Esophagus mucosa (tissue), 1 donor: Measurements from ENCODE around the gene ATP2A1. TPM values are rescaled to one million over a fixed set of nuclear protein-coding genes. Genes with fewer than 3 reads are reported as not detected.
A peak's percentile ranks its signal among the peaks of the same experiment; 100 is the strongest.

Experiments used
- ATAC-seq: fragments of 200-7000 bp; cut with Tn5 transposase; one replicate; pipeline ENCODE4 v1.9.1; 2020
- total RNA-seq: library from RNA; stranded (reverse); gene quantifications from one replicate; pipeline ENCODE4 v1.2.4, GENCODE V29; 2023
- donor health status: DM: yes; HTN: yes; CAD: no.

The ATP2A1 gene
- total RNA-seq = 0.48 TPM

DNA sequence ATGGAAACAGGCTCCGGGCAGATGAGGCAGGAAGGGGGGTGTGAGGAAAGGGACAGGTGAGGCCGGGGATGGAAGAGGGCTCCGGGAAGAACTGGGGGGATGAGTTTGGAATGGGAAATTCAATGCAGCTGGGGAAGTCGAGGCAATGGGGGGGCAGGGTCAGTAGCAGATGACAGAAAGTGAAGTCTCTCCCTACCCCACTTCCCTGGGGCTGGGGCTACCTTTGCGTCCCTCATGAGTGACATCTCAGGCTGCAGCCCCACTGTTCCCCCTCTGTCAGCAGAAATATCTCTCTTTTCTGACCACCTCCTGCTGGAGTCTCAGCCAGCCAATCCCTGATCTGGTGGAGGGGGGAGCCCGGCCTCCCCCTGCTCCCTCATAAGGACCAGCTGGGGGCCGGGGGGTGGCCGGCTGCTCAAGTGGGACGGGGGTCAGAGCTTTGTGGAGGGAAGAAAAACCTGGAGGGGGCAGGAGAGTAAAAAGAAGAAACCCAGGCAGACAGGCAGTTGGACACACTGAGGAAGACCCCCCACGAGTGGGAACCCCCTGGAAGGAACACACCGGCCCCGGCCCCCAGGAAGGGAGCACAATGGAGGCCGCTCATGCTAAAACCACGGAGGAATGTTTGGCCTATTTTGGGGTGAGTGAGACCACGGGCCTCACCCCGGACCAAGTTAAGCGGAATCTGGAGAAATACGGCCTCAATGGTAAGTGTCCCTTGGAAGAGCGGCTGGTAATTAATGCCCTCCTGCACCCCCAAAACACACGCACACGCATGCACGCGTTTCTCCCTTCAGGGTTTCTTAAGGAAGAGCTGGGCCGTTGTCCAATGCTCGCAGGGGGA is at the start of gene ATP2A1:
ATP2A1 (plus strand) TSS at position 406 of the 844 bp plus-strand sequence; CDS start at position 590, 184 bp downstream.
- no peak for ATAC-seq

DNA sequence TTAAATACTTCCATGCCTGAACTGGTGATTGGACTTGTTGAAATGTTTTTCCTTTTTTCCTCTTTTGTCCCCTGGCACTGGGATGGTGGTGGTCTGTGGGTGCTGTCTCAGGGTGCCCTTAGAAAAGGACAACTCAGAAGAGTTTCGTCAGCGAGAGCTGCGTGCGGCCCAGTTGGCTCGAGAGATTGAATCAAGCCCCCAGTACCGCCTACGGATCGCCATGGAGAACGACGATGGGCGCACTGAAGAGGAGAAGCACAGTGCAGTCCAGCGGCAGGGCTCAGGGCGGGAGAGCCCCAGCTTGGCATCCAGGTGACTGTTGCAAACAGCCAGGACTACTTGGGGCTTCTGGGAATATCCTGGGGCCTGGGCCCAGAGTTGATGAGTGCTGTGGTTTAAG is 48.5 kb upstream of the ATP2A1 start:
- no peak for ATAC-seq

DNA sequence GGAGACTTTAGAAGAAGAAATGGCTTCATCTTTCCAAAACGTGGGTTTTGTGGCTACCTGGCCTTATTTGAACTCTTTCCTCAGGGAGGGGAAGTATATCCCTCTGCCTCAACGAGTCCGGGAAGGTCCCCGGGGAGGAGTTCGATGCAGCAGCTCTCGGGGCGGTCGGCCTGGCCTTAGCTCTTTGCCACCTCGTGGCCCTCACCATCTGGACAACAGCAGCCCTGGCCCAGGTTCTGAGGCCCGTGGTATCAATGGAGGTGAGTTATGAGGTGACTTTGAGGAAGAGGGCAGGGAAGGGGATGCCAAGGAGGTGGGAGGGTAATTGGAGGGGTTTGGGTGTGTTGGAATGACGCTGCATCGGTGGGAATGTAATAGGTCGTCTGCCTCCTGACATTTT is 47.8 kb upstream of the ATP2A1 start:
- ATAC-seq = no peak

- no peak for ATAC-seq
These were observed 43.9 kb upstream of the ATP2A1 start for GRCh38 chr16:28834349-28834748.

DNA sequence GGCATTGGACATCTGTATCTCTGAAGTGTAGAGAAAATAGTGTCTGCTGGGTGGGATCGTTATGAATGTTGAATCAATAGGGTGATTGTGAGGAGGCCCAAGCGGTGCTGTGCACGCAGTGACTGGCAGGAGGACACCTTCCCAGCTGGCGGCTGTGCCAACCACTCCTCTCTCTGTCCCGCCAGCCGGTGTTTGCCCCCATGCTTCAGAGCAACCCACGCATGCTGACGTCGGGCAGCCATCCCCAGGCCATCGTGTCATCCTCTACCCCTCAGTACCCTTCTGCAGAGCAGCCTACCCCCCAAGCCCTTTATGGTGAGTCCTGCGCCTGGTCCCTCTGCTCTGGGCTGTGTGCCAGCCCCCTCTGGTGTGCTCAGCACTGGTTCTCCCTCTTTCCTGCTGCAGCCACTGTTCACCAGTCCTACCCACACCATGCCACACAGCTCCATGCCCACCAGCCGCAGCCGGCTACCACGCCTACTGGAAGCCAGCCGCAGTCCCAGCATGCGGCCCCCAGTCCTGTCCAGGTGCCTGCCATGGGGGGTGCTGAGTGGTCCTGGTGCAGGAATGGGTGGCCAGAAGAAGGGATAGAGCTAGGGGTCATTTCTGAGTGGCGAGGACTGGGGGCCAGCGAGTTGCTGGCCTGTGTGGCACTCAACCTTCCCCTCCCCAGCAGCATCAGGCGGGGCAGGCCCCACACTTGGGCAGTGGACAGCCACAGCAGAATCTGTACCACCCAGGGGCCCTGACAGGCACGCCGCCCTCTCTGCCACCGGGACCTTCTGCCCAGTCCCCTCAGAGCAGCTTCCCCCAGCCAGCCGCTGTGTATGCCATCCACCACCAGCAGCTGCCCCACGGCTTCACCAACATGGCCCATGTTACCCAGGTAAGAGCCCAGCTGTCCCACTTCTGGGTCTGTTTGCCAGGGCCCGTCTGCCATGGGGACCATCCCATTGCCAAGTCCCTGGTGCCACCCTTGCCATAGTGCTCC is 43.1 kb upstream of the ATP2A1 start:
- peak; percentile 12 for ATAC-seq

DNA sequence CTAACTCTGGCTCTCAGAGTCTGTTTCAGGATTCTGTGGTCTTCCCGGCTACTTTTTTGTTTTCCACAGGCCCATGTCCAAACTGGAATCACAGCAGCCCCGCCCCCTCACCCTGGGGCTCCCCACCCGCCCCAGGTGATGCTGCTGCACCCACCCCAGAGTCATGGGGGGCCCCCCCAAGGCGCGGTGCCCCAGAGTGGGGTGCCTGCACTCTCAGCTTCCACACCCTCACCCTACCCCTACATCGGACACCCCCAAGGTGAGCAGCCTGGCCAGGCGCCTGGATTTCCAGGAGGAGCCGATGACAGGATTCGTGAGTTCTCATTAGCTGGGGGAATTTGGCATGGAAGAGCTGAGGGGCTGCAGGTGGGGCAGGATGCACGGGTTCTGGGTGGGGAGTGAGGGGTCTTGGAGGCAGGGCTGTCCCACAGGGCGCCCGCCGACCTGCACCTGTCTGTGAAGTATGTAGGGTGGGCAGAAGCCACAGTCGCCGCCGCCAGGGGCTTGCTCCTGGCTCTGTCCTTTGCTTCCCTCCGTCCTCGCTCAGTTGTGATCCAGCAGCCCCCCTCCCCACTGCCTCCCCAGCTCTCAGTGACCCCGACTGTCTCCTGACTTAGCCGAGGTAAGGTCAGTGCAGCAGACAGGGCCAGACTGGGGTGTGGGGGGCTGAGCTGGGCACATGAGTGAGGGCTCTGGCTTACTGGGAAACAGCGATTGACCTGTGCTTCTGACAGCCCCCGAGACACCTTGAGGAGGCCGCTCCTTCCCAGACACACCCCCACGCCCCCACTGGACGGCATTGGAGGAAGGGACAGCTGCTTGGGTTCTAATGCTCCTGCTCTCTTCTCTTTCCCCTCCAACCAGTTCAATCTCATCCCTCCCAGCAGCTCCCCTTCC is 42.2 kb upstream of the ATP2A1 start:
- ATAC-seq = peak; percentile 12

GRCh38 chr16:28836761-28837064 is 41.6 kb upstream of the ATP2A1 start:
- no peak for ATAC-seq

DNA sequence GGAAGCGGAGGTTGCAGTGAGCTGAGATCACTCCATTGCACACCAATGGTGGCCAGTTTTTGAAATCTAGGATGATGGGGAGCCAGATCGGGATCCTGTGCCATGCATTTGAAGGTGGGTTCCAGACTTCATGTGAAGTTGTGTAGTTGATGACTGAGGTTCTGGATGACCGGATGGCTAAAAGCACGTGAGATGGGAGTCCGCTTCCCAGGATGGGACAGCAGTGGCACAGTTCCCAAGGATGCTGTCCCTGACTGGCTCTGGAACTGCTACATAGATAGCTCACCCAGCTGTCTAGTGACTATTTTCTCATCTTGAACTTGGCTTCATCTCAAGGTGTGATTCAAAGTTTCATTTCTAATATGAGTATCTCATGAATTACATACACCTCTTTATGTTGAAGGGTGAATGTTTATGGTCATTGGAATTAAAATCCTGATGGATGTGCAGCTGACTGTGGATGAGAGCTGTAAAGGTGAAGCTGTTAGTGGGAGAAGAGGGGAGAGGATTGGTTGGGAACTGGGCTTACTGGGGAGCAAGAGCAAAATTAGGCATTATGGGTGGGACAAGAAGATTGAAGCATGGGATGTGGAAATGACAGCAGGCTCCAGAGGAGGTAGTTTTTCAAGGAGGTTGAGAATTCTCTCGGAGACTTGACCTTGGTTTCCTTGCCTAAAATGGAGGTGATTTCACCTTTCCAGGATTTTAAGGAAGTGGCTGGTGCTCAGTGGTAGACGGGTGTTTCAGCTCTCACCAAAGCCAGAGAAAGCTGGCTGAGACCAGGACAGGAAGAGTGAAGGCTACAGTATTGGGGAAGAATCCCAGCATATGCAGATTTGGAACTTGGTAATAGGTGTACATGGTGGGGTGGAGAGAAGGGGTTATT is 40.4 kb upstream of the ATP2A1 start:
- no peak for ATAC-seq

DNA sequence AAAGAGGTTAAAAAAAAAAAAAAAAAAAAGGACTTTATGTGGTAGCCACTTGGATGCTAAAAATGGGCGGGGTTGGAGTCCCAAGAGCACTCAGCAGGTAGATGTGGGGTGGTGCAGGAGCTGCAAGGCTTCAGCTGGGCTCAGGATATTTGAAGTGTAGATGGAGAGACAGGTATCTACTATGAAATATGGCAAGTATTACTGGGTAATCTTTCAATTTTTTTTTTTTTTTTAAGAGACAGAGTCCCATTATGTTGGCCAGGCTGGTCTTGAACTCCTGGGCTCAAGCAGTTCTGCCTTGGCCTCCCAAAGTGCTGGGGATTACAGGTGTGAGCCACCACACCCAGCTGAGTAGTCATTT is 39.8 kb upstream of the ATP2A1 start:
- ATAC-seq = no peak

- ATAC-seq = no peak
These were observed 39.2 kb upstream of the ATP2A1 start for GRCh38 chr16:28839004-28839639.

DNA sequence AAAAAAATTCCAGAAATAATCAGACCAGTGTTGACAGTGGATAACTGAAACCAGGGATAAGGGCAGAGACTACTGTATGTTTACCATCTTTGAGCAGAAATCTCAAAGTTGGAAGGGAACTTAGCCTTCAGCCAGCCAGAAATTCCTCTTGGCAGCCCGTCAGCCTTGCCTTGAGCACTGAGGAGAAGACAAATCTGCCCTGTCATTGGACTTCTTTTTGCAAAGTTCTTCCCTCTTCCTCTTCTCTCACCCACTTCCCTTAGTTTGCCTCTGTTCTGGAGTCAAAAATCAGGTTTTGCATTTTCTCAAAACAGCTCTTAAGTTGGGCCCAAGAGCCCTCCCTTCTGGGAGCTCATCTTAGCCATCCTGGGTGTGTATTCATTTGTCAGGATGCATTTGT is 38.4 kb upstream of the ATP2A1 start:
- no peak for ATAC-seq

DNA sequence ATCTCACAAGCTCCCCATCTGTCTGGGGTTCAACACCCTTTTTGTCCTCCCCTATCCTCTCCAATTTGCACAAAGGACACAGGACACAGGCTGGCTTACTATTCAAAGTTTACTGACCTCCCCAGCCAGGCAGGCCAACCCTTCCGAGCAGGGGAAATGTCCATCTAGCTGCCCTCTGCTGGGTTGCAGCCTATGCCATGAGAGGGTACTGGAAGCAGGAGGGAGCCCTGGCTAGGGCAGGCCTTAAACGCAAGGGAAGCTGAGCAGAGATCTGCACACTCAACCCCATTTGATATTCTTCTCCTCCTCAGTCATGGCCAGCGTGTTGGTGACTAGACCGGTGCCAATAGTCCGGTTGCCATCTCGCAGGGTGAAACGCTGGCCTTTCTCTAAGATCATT is 35.6 kb upstream of the ATP2A1 start:
- no peak for ATAC-seq

DNA sequence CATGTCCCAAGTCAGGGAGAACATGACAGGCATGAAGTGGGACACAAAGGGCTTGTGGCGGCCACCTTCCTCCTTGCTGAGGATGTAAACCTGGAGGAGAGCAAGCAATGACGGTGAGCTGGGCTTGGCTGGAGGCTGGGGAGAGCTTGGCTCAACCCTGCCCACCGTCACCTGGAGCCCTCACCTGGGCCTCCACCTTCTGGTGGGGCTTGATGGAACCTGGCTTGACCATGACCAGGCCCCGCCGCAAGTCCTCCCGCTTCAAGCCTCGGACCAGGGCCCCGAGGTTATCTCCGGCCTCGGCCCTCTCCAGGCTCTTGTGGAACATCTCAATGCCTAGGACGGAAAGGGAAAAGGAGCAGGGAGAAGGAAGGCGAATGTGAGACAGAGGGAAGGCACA is 34.5 kb upstream of the ATP2A1 start:
- ATAC-seq = no peak

DNA sequence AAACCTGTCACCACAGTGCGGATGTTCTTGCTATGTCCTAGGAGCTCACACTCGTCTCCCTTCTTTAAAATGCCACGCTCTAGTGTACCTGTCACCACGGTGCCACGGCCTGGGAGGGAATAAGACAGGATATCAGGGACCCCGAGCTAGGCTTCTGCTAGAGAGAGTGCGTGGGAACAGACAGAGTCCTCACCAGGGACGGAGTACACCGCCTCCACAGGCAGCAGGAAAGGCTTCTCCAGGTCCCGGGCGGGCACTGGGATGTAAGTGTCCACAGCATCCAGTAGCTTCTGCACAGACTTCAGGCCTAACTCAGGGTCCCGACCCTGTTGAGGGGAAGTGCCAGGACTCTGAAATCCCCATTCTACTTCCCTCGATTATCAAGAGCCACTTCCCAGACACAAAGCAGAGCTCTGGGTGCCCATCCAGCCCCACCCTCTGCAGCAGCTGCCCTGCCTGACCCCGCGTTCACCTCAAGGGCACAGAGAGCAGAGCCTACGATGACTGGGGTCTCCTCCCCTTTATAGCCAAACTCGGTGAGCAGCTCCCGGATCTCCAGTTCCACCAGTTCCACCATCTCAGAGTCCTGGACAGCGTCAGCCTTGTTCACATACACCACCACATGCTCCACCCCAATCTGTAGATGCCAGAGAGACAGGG is 33.9 kb upstream of the ATP2A1 start:
- ATAC-seq = no peak

GRCh38 chr16:28845293-28845692 is 33.0 kb upstream of the ATP2A1 start:
- peak; percentile 59 for ATAC-seq

GRCh38 chr16:28845761-28846079 is 32.6 kb upstream of the ATP2A1 start:
- ATAC-seq = peak; percentile 2

DNA sequence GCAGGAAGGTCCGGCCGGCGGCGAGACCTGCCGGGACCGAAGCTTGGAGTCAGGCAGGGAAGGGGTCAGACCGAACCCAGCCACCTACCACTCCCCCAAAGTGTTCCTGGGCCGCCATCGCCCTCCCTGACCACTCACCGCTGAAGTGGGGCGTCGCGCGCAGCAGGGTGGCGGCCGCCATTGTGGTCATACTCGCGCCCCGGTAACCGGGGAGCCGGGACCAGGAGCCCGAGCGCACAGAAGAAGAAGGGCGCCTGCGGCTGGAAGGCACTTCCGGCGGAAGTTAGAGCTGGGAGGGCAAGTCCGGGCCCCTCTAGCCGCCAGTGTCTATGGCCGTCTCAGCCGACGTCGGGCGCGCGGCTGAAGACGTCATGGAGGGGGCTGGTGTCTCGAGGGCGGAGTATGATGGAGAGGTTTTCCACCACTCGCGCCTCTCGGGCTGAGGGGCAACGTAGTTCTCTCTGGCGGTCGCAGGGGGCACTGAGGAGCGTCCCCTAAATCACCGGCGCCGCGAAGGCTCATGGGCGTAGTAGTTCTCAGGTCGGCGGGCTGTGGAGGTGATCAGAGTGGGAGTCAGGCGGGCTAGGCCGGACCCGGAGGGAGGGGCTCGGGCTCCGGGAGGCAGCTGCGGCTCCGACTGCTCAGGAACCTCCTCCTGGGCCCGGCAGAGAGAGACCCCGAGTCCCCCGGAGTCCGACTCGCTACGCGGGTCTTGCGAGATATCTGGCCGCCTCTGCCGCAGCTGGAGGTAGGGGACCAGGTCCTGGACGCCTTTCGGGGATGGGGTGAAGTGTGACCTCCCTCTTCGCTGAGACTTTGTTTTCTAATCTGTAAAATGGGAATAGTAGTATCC is 32.0 kb upstream of the ATP2A1 start, which contains the start of gene TUFM:
TUFM (minus strand) TSS at position 269 of the 853 bp plus-strand sequence; CDS start at position 190, 79 bp downstream.
- peak; percentile 97 for ATAC-seq

- peak; percentile 8 for ATAC-seq
These were observed 31.4 kb upstream of the ATP2A1 start for GRCh38 chr16:28846933-28847273.

DNA sequence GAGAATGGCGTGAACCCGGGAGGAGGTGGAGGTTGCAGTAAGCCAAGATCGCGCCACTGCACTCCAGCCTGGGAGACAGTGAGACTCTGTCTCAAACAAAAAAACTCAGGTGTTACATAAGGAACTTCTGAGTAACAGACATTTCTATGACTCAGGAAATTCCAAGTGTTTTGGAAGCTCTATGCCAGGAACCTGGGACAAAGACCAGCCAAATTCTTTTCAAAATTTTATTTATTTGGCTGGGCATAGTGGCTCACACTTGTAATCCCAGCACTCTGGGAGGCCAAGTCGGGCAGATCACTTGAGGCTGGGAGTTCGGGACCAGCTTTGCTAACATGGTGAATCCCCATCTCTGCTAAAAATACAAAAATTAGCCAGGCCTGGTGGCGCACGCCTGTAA is 19.9 kb upstream of the ATP2A1 start:
- no peak for ATAC-seq

DNA sequence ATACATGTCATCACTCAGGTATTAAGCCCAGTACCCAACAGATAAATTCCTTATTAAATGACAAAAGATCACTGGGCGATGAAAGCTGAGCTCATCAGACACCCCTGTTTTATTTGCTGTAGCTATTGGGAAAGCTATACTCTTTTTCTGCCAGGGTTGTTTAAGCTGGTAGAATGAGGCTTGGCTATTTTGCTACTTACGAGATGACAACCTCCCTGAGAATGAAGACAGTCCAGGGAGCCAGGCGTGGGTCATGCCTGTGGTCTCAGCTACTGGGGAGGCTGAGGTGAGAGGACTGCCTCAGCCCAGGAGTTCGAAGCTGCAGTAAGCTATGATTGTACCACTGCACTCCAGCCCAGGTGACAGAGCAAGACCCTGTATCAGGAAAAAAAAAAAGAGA is 19.0 kb upstream of the ATP2A1 start:
- ATAC-seq = no peak
